Activated CD4-positive, alpha-beta T cell treated with anti-CD3 and anti-CD28 coated beads, Interleukin-2, amount 10 ng/mL, durations not matched to agents 24 days and 14 days (primary cell): Measurements from ENCODE around the gene MICOS13. TPM values are rescaled to one million over a fixed set of nuclear protein-coding genes. Genes with fewer than 3 reads are reported as not detected.

Experiments used
- DNase-seq: peaks from one replicate; pipeline ENCODE4 v3.0.0; 2022
- H3K27ac Mint-ChIP-seq: one replicate; pipeline ENCODE4 v1.8.0; 2022; ENCODE audit warnings: mild to moderate bottlenecking, mixed read lengths
- H3K27me3 Mint-ChIP-seq: one replicate; pipeline ENCODE4 v1.8.0; 2022; ENCODE audit warnings: mixed read lengths
- H3K36me3 Mint-ChIP-seq: one replicate; pipeline ENCODE4 v1.8.0; 2022; ENCODE audit warnings: low read depth, mild to moderate bottlenecking, mixed read lengths
- H3K4me1 Mint-ChIP-seq: one replicate; pipeline ENCODE4 v1.8.0; 2021; ENCODE audit warnings: mixed read lengths
- H3K4me3 Mint-ChIP-seq: one replicate; pipeline ENCODE4 v1.8.0; 2022; ENCODE audit warnings: mild to moderate bottlenecking, moderate library complexity, mixed read lengths
- H3K9me3 Mint-ChIP-seq: one replicate; pipeline ENCODE4 v1.8.0; 2021; ENCODE audit warnings: mixed read lengths
- intact Hi-C: fragments of 100-400 bp; cut with micrococcal nuclease; formaldehyde crosslinking; loops from one replicate; pipeline ENCODE4 v1.15.1; 2023
- total RNA-seq: library from RNA; stranded (reverse); gene quantifications from 2 replicates; pipeline ENCODE4 v1.2.3, GENCODE V29; 2022

The MICOS13 gene
- total RNA-seq, 1 donor from 2014 or later: 56.2 TPM

DNA sequence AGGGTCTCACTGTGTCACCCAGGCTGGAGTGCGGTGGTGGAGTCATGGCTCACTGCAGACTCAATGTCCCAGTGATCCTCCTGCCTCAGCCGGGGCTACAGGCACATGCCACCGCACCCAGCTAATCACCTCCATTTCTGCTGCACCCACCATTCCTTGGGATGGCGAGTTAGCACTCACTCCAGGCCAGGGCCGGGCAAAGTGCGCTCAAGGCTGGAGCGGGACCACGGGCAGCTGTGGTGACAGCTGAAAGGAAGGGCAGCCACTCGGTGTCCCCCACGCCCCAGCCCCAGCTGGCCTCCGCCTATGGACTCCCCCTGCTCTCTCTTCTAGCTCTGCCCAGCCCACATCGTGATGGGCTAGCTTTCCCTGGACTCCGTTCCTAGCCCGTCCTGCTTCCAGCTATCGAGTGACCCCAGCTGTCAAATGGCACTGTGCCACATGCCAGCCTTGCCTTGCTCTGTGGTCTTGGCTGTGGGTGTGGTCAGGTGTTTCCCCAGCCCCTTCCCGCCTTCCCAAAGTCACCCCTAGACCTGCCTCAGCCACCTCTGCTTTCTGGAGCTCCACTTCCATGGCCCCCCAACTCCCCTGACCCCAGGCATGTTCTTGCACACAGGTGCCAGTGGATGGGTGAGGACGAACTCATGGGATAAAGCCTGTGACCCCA lies 4.1 kb downstream of the MICOS13 start:
- no peak for DNase-seq
- H3K4me3 Mint-ChIP-seq: no peak overlapping the region
- peaks cover 26% of the 10 kb centered on the region for H3K36me3 Mint-ChIP-seq
- no peak overlapping the region for H3K27ac Mint-ChIP-seq
- intact Hi-C loops: no loop called here
- H3K9me3 Mint-ChIP-seq: no peaks in the 10 kb centered on the region
- no peaks in the 10 kb centered on the region for H3K27me3 Mint-ChIP-seq
- H3K4me1 Mint-ChIP-seq: peaks cover 9% of the 10 kb centered on the region

DNA sequence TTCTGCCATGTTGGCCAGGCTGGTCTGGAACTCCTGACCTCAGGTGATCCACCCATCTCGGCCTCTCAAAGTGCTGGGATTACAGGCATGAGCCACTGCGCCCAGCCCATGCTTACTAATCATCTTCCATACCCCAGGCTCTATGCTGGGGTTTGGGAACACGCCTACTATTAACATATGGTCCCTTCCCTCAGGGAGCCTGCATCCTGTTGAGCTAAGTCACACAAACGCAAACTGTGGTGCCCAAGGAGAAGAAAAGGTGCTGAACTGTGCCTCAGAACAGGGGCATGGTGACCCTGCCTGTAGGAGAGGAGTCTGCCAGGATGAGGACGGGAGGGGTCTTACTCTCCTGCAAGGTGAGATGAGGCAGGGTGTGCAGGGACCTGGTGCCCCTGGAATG lies 5.6 kb downstream of the MICOS13 start:
- peaks cover 5% of the 10 kb centered on the region for H3K4me1 Mint-ChIP-seq
- H3K9me3 Mint-ChIP-seq: no peaks in the 10 kb centered on the region
- H3K27ac Mint-ChIP-seq: no peak overlapping the region
- DNase-seq: no peak
- peaks cover 28% of the 10 kb centered on the region for H3K36me3 Mint-ChIP-seq
- H3K27me3 Mint-ChIP-seq: no peaks in the 10 kb centered on the region
- no peak overlapping the region for H3K4me3 Mint-ChIP-seq
- intact Hi-C loops: no loop called here

DNA sequence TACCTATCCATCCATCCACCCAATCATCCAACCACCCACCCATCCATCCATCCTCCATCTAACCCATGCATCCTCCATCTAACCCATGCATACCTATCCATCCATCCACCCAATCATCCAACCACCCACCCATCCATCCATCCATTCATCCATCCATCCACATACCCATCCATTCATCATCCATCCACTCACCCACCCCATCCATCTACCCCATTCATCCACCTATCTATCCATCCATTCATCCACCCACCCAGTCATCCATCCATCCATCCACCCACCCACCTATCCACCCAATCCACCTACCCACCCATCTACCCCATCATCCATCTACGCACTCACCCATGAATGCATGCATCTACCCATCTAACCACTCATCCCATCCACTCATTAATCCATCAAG lies 6.6 kb downstream of the MICOS13 start:
- no peak overlapping the region for H3K4me3 Mint-ChIP-seq
- no peaks in the 10 kb centered on the region for H3K4me1 Mint-ChIP-seq
- no peaks in the 10 kb centered on the region for H3K9me3 Mint-ChIP-seq
- DNase-seq: no peak
- intact Hi-C loops: no loop called here
- no peaks in the 10 kb centered on the region for H3K27me3 Mint-ChIP-seq
- no peak overlapping the region for H3K27ac Mint-ChIP-seq
- H3K36me3 Mint-ChIP-seq: peaks cover 31% of the 10 kb centered on the region

DNA sequence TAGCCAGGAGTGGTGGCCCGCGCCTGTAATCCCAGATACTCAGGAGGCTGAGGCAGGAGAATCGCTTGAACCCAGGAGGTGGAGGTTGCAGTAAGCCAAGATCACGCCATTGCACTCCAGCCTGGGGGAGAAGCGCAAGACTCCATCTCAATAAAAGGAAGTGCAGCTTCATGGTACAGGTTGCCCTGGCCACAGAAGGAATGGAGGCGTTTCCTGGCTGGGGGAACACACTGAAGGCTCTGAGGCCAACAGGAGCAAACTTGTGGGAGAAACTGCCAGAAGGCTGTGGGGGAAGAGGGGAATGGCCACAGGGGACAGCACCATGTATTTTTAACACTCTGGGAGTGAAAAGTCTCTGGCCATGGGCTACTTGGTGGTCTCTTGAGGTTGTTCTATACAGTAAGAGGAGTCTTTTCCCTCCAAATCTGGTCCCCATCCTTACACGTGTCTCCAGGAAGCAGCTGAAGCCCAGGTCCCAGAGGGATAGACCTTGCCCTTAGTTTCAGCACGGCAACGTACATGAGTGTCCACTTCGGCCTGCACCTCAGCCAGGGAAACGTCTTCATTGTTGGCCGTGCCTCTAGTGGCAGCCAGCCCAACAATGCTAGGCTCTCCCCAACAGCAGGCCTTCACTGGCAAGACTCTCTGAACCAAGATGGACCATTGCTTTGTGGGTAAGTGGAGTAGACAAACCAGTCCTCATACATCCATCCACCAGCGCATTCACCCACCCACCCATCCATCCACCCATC lies 7.4 kb downstream of the MICOS13 start:
- Mint-ChIP-seq H3K4me3 (no peak overlapping the region), H3K27ac (no peak overlapping the region), H3K4me1 (no peaks in the 10 kb centered on the region), H3K27me3 (no peaks in the 10 kb centered on the region), H3K36me3 (peaks cover 34% of the 10 kb centered on the region), H3K9me3 (no peaks in the 10 kb centered on the region)
- intact Hi-C loops: no loop called here
- peak; percentile 57 for DNase-seq

DNA sequence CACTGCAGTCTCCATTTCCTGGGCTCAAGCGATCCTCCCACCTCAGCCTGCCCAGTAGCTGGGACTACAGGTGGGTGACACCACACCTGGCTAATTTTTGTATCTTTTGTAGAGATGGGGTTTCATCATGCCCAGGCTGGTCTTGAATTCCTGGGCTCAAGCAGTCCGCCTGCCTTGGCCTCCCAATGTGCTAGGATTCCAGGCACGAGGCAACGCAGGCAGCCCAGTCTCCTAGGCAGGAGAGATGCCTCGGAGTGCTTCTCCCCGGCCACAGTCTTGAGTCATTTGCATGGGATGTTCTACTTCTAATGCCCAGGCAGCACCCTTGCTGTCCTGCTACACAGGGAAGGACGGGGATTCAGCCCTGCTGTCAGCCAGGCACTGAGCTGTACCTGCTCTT lies 8.7 kb downstream of the MICOS13 start:
- H3K4me3 Mint-ChIP-seq: no peak overlapping the region
- no peaks in the 10 kb centered on the region for H3K4me1 Mint-ChIP-seq
- peaks cover 46% of the 10 kb centered on the region for H3K36me3 Mint-ChIP-seq
- H3K9me3 Mint-ChIP-seq: no peaks in the 10 kb centered on the region
- DNase-seq: no peak
- intact Hi-C loops: no loop called here
- H3K27ac Mint-ChIP-seq: no peak overlapping the region
- no peaks in the 10 kb centered on the region for H3K27me3 Mint-ChIP-seq

DNA sequence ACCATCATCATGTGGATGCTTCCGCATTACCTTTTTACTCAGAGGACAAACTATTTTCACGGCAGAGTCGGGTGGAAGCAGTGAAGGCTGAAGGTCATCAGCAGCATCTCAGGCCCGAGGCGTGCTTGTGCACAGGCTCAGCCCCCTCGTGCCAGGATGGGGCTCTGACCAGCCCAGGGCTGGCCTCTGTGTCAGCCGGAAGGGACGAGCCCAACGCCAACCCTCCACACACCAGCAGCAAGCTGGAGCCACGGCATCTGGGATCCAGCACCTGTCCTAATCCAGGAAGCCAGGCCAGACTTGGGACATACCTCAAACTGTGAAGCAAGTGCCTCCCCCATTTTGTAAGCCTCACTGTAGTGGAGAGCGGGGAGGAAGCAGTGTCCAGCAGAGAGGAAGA lies 11.1 kb downstream of the MICOS13 start:
- no peaks in the 10 kb centered on the region for H3K9me3 Mint-ChIP-seq
- intact Hi-C loops: no loop called here
- no peaks in the 10 kb centered on the region for H3K27me3 Mint-ChIP-seq
- peaks cover 9% of the 10 kb centered on the region for H3K4me1 Mint-ChIP-seq
- H3K27ac Mint-ChIP-seq: no peak overlapping the region
- H3K4me3 Mint-ChIP-seq: no peak overlapping the region
- H3K36me3 Mint-ChIP-seq: peaks cover 63% of the 10 kb centered on the region
- no peak for DNase-seq

DNA sequence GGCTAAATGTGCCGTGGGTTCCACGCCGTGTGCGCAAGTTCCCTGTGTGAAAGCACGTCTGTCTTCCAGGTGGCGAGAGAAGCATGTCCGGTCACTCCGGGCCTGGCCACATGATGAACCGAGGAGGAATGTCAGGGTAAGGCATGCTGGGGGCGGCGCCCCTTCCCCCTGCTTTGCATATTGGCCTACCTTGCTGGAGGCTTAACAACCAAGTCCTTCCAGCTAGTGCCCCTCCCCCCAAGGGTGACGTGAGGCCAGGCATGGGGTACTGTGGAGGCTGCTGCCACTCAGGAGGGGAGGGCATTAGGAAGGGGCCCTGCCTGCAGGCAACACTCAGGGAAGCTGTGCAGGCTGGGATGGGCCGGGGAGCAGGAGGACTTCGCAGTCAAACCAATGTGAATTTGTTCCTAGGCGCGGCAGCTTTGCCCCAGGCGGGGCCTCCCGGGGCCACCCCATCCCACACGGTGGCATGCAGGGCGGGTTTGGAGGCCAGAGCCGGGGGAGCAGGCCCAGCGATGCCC lies 12.5 kb downstream of the MICOS13 start:
- H3K4me3 Mint-ChIP-seq: no peak overlapping the region
- no peaks in the 10 kb centered on the region for H3K9me3 Mint-ChIP-seq
- no peak overlapping the region for H3K27ac Mint-ChIP-seq
- peaks cover 9% of the 10 kb centered on the region for H3K4me1 Mint-ChIP-seq
- intact Hi-C loops: no loop called here
- H3K36me3 Mint-ChIP-seq: peaks cover 64% of the 10 kb centered on the region
- DNase-seq: no peak
- H3K27me3 Mint-ChIP-seq: no peaks in the 10 kb centered on the region

DNA sequence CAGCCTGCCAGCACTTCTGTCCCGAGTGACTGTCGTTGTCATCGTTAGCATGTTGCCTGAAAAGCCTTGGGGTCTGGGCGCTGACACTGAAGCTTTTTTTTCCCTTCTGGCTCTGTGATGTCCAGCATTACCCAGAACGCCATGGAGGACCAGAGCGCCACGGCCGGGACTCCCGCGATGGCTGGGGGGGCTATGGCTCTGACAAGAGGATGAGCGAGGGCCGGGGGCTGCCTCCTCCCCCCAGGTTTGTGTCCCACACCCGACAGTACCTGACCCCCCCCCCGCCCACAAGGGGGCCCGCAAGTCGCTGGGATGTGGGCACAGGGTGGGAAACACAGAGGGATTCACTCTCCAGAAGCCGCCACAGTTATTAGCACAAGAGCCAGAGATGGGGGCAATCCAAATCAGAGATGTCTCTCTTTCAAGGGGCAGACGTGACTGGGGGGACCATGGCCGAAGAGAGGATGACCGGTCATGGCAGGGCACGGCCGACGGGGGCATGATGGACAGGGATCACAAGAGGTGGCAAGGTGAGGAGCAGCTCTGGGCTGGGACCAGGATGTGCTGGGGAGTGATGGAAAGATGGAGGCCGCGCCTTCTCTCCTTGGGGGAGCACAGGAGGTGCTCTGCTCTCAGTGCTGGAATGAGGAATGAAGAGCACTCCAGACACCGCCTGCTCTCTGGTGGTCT lies 13.2 kb downstream of the MICOS13 start:
- DNase-seq: no peak
- intact Hi-C loops: no loop called here
- Mint-ChIP-seq H3K27ac (peak overlapping the region; percentile 59), H3K4me3 (no peak overlapping the region), H3K4me1 (peaks cover 9% of the 10 kb centered on the region), H3K36me3 (peaks cover 64% of the 10 kb centered on the region), H3K27me3 (no peaks in the 10 kb centered on the region), H3K9me3 (no peaks in the 10 kb centered on the region)

DNA sequence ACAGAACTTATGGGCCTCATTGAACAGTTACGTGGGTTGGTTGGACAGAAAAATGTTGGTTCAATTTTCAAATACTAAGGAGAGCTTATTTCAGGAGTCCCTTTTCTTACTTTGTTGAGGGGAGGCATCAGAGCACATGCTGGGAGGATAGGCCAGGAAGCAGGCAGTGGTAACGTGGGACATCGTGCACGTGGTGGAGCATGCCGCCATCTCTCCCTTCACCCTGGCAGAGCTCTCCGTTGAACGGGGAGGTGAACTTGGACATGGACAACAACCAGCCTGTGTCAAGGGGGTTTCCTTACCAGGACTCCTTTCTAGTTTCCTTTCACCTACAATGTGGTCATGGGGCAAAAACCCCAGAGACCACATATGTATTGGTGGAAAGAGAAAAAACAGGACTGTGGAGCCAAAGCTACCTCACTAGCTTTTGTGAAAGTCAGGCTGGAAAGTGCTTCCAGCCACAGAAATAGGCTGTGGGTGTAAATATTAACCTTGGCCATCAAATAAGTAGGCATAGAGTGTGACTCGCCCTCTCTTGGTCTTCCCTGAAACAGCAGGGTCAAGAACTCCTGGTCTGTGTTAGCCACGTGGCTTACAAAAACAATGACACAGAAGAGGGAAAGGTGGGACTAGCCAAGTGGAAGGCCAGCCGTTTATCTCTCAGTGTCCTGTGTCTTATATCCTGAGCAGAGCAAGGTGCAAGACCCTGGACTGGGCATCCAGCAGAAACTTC lies 14.4 kb downstream of the MICOS13 start:
- no peak overlapping the region for H3K4me3 Mint-ChIP-seq
- H3K4me1 Mint-ChIP-seq: peaks cover 9% of the 10 kb centered on the region
- no peaks in the 10 kb centered on the region for H3K27me3 Mint-ChIP-seq
- no peaks in the 10 kb centered on the region for H3K9me3 Mint-ChIP-seq
- no peak for DNase-seq
- peak overlapping the region; percentile 41 for H3K27ac Mint-ChIP-seq
- intact Hi-C loops: no loop called here
- peaks cover 69% of the 10 kb centered on the region for H3K36me3 Mint-ChIP-seq

DNA sequence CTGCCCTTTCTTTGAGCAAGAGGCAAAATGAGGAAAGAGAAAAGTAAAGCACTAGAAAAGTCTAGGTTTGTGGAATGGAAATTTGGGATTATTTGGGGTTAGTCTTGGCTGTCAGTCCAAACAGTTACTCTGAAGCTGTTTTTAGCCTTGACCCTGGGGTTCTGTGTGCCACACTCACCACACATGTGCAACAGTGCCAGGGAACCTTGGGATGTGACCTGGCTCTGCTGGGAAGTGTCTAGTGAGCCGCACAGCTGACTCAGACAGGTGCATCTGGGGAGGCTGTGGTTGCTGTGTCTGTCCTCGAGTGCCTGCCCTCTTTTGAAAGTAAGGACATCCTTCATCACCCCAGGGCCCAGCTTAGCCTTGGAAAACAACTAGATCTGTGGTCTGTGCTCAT lies 15.8 kb downstream of the MICOS13 start:
- intact Hi-C loops: no loop called here
- no peaks in the 10 kb centered on the region for H3K9me3 Mint-ChIP-seq
- no peaks in the 10 kb centered on the region for H3K27me3 Mint-ChIP-seq
- H3K27ac Mint-ChIP-seq: no peak overlapping the region
- H3K4me1 Mint-ChIP-seq: peaks cover 11% of the 10 kb centered on the region
- DNase-seq: no peak
- H3K4me3 Mint-ChIP-seq: no peak overlapping the region
- H3K36me3 Mint-ChIP-seq: peaks cover 67% of the 10 kb centered on the region

DNA sequence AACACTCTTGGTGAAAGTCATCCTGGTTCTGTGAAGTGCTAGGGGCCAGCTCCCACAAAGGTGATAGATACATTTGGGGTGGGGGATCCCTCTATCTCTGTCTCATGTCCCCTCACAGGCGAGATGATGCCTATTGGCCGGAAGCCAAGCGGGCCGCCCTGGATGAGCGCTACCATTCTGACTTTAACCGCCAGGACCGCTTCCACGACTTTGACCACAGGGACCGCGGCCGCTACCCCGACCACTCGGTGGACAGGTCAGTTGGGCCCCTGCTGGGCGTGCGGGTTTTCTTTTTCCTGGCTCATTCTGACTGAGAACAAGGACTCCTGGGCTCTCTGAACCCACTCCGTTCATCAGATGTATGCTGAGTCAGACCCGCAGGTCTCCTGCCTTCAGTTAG lies 16.4 kb downstream of the MICOS13 start:
- intact Hi-C loops: no loop called here
- no peak for DNase-seq
- Mint-ChIP-seq H3K27ac (no peak overlapping the region), H3K9me3 (no peaks in the 10 kb centered on the region), H3K4me1 (peaks cover 11% of the 10 kb centered on the region), H3K36me3 (peaks cover 68% of the 10 kb centered on the region), H3K4me3 (no peak overlapping the region), H3K27me3 (no peaks in the 10 kb centered on the region)

DNA sequence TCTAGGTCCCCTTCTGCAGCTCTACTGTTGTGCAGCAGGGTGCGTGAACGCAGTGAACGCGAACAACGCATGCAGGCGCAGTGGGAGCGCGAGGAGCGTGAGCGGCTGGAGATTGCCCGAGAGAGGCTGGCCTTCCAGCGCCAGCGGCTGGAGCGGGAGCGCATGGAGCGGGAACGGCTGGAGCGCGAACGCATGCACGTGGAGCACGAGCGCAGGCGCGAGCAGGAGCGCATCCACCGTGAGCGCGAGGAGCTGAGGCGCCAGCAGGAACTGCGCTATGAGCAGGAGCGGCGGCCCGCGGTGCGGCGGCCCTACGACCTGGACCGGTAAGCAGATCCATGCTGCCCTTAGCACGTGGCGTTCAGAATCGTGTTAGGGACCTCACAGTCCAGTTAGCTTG lies 18.8 kb downstream of the MICOS13 start:
- intact Hi-C loops: no loop called here
- no peak overlapping the region for H3K4me3 Mint-ChIP-seq
- H3K9me3 Mint-ChIP-seq: no peaks in the 10 kb centered on the region
- H3K27ac Mint-ChIP-seq: no peak overlapping the region
- peaks cover 11% of the 10 kb centered on the region for H3K4me1 Mint-ChIP-seq
- DNase-seq: no peak
- no peaks in the 10 kb centered on the region for H3K27me3 Mint-ChIP-seq
- peaks cover 62% of the 10 kb centered on the region for H3K36me3 Mint-ChIP-seq

DNA sequence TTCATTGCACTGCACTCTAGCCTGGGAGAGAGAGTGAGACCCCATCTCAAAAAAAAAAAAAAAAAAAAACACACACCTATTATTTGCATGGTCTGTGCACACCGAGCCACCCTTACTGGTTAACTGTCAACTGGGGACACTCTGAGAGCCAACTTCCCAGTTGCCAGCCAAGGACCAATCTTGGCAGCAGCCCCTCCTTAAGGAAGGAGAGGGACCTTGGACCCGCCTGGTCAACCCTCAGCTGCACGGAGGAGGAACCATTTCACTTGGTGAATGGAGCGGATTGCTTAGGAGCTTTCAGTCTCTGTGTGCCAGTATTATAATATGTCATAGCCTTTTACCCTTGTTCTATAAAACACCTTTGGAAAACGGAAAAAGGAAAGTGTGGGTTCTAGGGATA lies 24.9 kb downstream of the MICOS13 start:
- intact Hi-C loops: no loop called here
- Mint-ChIP-seq H3K36me3 (peaks cover 64% of the 10 kb centered on the region), H3K27me3 (no peaks in the 10 kb centered on the region), H3K4me1 (peaks cover 2% of the 10 kb centered on the region), H3K4me3 (no peak overlapping the region), H3K9me3 (no peaks in the 10 kb centered on the region), H3K27ac (no peak overlapping the region)
- DNase-seq: no peak

DNA sequence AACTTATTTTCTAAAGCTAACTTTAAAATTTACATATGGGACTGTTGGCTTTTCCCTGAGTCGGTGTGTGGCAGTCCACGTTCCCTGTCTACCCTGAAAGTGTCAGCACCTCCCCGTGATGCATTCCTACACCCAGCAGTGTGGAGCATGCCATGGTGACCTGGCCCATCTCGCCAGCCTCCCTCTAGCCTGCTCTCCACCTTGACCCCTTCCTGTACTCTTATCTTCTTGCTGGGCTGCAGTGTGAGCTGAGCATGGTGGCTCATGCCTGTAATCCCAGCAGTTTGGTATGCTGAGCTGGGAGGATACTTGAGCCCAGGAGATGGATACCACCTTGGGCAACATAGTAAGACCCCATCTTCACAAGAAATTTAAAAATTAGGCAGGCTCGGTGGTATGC lies 25.4 kb downstream of the MICOS13 start:
- Mint-ChIP-seq H3K36me3 (peaks cover 68% of the 10 kb centered on the region), H3K4me1 (peaks cover 2% of the 10 kb centered on the region), H3K27me3 (no peaks in the 10 kb centered on the region), H3K4me3 (no peak overlapping the region), H3K9me3 (no peaks in the 10 kb centered on the region), H3K27ac (no peak overlapping the region)
- intact Hi-C loops: no loop called here
- no peak for DNase-seq
